NT2/D1 (cell line): ENCODE data around the gene OR1J2.

Source experiments
- SUZ12 ChIP-seq: IDR thresholded peaks from 2 replicates; pipeline ENCODE4 v1.6.1; 2011; ENCODE audit not compliant: insufficient read length, insufficient read depth; ENCODE audit errors: extremely low read depth
- YY1 ChIP-seq: IDR thresholded peaks from 2 replicates; pipeline ENCODE4 v1.6.1; 2011; ENCODE audit not compliant: insufficient read length, insufficient read depth
- ZNF274 ChIP-seq: IDR thresholded peaks from 2 replicates; pipeline ENCODE4 v1.6.1; 2011; ENCODE audit warnings: mild to moderate bottlenecking, low read depth, low read length

DNA sequence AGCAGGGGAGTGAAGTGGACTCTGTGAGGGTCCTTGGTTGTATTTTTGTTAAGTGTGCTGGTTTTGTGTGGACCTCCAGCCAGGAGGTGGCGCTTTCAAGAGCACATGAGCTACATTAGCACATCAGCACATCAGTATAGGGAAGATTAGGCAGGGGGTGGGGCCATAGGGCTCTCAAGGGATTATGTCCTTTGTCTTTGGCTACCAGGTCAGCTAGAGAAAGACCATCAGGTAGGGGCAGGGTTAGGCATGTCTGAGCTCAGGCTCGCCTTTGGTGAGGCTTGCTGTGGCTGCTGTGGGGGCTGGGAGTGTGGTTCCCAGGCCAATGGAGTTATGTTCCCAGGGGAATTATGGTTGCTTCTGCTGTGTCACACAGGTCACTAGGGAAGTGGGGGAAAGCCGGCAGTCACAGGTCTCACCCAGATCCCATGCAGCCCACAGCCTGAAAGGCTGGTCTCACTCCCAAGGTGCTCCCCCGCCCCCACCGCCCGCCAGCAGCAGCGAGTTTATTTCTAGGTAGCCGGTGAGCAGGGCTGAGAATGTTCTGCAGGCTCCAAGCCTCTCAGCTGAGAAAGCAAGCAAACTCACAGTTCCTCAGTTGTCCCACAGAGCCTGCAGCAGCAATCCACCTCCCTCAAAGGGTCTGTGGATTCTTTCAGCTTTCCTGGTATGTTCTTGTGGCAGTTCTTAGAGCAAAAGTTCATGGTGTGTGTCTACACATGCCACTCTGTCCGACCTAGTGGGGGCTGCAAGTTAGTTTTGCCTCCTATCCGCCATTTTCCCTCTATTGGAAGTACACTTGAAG lies 46.6 kb upstream of the OR1J2 start:
- TF ChIP-seq YY1: no peak
- no peak for TF ChIP-seq SUZ12
- no peak for TF ChIP-seq ZNF274
